Germinal center (tissue), 1 donor: ENCODE data around the gene UCHL3.
A peak's percentile ranks its signal among the peaks of the same experiment; 100 is the strongest.

ENCODE experiments used
- DNase-seq: peaks from one replicate; pipeline ENCODE4 v3.0.0; 2012; ENCODE audit warnings: mixed read lengths, low spot score

The UCHL3 gene

GRCh38 chr13:75550159-75550567, 572 bp downstream of the UCHL3 start:
- DNase-seq = peak; percentile 29

GRCh38 chr13:75554464-75554863, 4.9 kb downstream of the UCHL3 start:
- DNase-seq = no peak

GRCh38 chr13:75554981-75555380, 5.4 kb downstream of the UCHL3 start:
- DNase-seq = no peak

GRCh38 chr13:75555836-75556235, 6.2 kb downstream of the UCHL3 start:
- DNase-seq = no peak

- no peak for DNase-seq
Observed at GRCh38 chr13:75556961-75557360, 7.4 kb downstream of the UCHL3 start.

GRCh38 chr13:75558145-75558840, 8.7 kb downstream of the UCHL3 start:
- DNase-seq = no peak

GRCh38 chr13:75566658-75567057, 17.1 kb downstream of the UCHL3 start:
- DNase-seq = no peak

GRCh38 chr13:75569576-75569975, 20.0 kb downstream of the UCHL3 start:
- no peak for DNase-seq

- DNase-seq = no peak
Observed at GRCh38 chr13:75579529-75579928, 29.9 kb downstream of the UCHL3 start.

- no peak for DNase-seq
Observed at GRCh38 chr13:75581874-75582640, 32.5 kb downstream of the UCHL3 start.

GRCh38 chr13:75583091-75583490, 33.5 kb downstream of the UCHL3 start:
- no peak for DNase-seq

- no peak for DNase-seq
Observed at GRCh38 chr13:75585153-75585552, 35.6 kb downstream of the UCHL3 start.

GRCh38 chr13:75587679-75588078, 38.1 kb downstream of the UCHL3 start:
- DNase-seq = no peak

- no peak for DNase-seq
Observed at GRCh38 chr13:75596657-75597182, 47.1 kb downstream of the UCHL3 start.

GRCh38 chr13:75600371-75600770, 50.8 kb downstream of the UCHL3 start:
- no peak for DNase-seq

- DNase-seq = no peak
Observed at GRCh38 chr13:75603038-75603437, 53.4 kb downstream of the UCHL3 start.

GRCh38 chr13:75607447-75607846, 57.9 kb downstream of the UCHL3 start:
- no peak for DNase-seq

- no peak for DNase-seq
Observed at GRCh38 chr13:75610466-75610865, 60.9 kb downstream of the UCHL3 start.

GRCh38 chr13:75612354-75612753, 62.8 kb downstream of the UCHL3 start:
- DNase-seq = no peak

- DNase-seq = no peak
Observed at GRCh38 chr13:75617230-75617629, 67.6 kb downstream of the UCHL3 start.

- no peak for DNase-seq
Observed at GRCh38 chr13:75618308-75618707, 68.7 kb downstream of the UCHL3 start.

GRCh38 chr13:75620020-75620419, 70.4 kb downstream of the UCHL3 start:
- no peak for DNase-seq

GRCh38 chr13:75621147-75621546, 71.6 kb downstream of the UCHL3 start:
- DNase-seq = no peak
